Osteoblast (primary cell): ENCODE data around the gene PPP1R18. TPM values are rescaled to one million over a fixed set of nuclear protein-coding genes. Genes with fewer than 3 reads are reported as not detected.

Experiments
- DNase-seq: peaks from one replicate; pipeline ENCODE4 v3.0.0; 2011; ENCODE audit warnings: low spot score, mixed read lengths; ENCODE audit not compliant: insufficient read length; ENCODE audit errors: missing footprints
- H2AFZ ChIP-seq: 2 replicates; pipeline ENCODE4 v1.6.0; 2011; ENCODE audit warnings: mild to moderate bottlenecking, low read length
- H3K27ac ChIP-seq: 2 replicates; pipeline ENCODE4 v1.5.1; 2011; ENCODE audit warnings: mild to moderate bottlenecking, low read depth, low read length, moderate library complexity
- H3K27me3 ChIP-seq: 2 replicates; pipeline ENCODE4 v1.6.0; 2012; ENCODE audit warnings: mild to moderate bottlenecking, control low read depth, inconsistent platforms, low read length, moderate library complexity; ENCODE audit not compliant: insufficient read depth
- H3K36me3 ChIP-seq: 2 replicates; pipeline ENCODE4 v1.5.1; 2011; ENCODE audit warnings: mild to moderate bottlenecking, low read length, control low read depth, moderate library complexity; ENCODE audit not compliant: insufficient read depth
- H3K4me1 ChIP-seq: 2 replicates; pipeline ENCODE4 v1.5.1; 2011; ENCODE audit warnings: mild to moderate bottlenecking, low read length, control low read depth, moderate library complexity; ENCODE audit not compliant: insufficient read depth
- H3K4me2 ChIP-seq: 2 replicates; pipeline ENCODE4 v1.6.0; 2011; ENCODE audit warnings: mild to moderate bottlenecking, low read length; ENCODE audit not compliant: insufficient read depth
- H3K4me3 ChIP-seq: fragments of 200-600 bp; sonication (generic); 3 replicates; pipeline ENCODE4 v1.5.1; 2012; ENCODE audit warnings: mild to moderate bottlenecking, low read length, inconsistent platforms; ENCODE audit not compliant: insufficient read depth
- H3K79me2 ChIP-seq: 2 replicates; pipeline ENCODE4 v1.6.0; 2012; ENCODE audit warnings: mild to moderate bottlenecking, low read length, control low read depth, inconsistent platforms; ENCODE audit not compliant: insufficient read depth
- H3K9me3 ChIP-seq: 2 replicates; pipeline ENCODE4 v1.5.1; 2011; ENCODE audit warnings: low read depth, low read length, control low read depth
- H4K20me1 ChIP-seq: 2 replicates; pipeline ENCODE4 v1.6.0; 2012; ENCODE audit warnings: mild to moderate bottlenecking, low read length, control low read depth; ENCODE audit not compliant: insufficient read depth
- total RNA-seq: library from RNA; depleted of rRNA; stranded (reverse); fragments of >200 nt; gene quantifications from 2 replicates; pipeline ENCODE4 v1.2.3, GENCODE V29; 2012
- TF ChIP-seq, protein P1 (sequence below): IDR thresholded peaks from 2 replicates; pipeline ENCODE4 v1.5.1; 2011; ENCODE audit warnings: mild to moderate bottlenecking, low read depth, low read length, moderate library complexity; ENCODE audit errors: extremely low read depth

The PPP1R18 gene
- total RNA-seq, 1 donor, result 62.6 TPM

DNA sequence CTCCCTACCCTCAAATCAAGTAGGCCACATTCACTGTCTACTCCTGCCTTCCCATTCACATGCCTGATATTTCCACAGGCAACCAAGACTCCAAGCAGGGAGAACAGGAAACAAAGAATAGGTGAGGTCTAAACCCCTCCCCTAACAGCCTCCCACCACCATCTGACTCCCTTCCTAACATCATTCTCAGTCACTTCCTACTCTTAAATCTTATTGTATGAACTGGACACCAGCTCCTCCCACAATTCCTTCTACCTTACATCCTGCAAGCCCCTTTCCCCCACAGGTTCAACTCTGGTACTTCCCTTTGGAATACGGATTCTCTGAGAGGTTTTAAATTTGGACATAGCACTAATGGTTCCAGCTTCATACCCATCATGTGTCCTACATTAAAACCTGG, 40.5 kb downstream of the PPP1R18 start:
- H4K20me1 ChIP-seq, result peaks cover 3% of the 10 kb centered on the region
- H3K79me2 ChIP-seq, result peaks cover 33% of the 10 kb centered on the region
- no peak overlapping the region for H3K4me2 ChIP-seq
- no peak overlapping the region for H3K4me3 ChIP-seq
- TF ChIP-seq, protein P1, sequence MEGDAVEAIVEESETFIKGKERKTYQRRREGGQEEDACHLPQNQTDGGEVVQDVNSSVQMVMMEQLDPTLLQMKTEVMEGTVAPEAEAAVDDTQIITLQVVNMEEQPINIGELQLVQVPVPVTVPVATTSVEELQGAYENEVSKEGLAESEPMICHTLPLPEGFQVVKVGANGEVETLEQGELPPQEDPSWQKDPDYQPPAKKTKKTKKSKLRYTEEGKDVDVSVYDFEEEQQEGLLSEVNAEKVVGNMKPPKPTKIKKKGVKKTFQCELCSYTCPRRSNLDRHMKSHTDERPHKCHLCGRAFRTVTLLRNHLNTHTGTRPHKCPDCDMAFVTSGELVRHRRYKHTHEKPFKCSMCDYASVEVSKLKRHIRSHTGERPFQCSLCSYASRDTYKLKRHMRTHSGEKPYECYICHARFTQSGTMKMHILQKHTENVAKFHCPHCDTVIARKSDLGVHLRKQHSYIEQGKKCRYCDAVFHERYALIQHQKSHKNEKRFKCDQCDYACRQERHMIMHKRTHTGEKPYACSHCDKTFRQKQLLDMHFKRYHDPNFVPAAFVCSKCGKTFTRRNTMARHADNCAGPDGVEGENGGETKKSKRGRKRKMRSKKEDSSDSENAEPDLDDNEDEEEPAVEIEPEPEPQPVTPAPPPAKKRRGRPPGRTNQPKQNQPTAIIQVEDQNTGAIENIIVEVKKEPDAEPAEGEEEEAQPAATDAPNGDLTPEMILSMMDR, result no peak
- no peak for DNase-seq
- peaks cover 9% of the 10 kb centered on the region for H3K4me1 ChIP-seq
- no peak overlapping the region for H2AFZ ChIP-seq
- H3K27me3 ChIP-seq, result no peaks in the 10 kb centered on the region
- no peaks in the 10 kb centered on the region for H3K9me3 ChIP-seq
- peaks cover 19% of the 10 kb centered on the region for H3K36me3 ChIP-seq
- no peak overlapping the region for H3K27ac ChIP-seq

DNA sequence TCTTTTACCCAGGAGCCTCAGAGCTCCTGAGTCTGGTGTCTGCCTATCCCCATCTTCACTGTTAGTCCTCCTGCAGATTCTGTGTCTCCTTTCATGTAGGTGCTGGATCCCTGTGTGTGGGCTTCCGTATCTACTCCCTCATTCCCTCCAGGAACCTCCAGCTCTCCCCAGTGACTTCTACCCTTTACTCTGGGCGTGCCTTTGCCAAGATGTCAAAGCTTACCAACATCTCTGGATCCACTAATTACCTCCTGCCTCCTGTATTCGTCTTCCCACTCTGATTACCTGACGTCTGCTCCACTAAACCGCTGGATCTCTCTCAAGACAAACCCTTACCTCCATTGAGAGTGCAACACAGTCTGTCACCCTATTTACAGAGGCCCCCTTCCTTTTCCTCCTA, 41.7 kb downstream of the PPP1R18 start:
- Histone ChIP-seq H3K27ac (no peak overlapping the region), H3K4me2 (no peak overlapping the region), H3K27me3 (no peaks in the 10 kb centered on the region), H3K79me2 (peaks cover 33% of the 10 kb centered on the region), H3K9me3 (no peaks in the 10 kb centered on the region), H2AFZ (no peak overlapping the region), H3K36me3 (peaks cover 28% of the 10 kb centered on the region), H3K4me1 (peaks cover 9% of the 10 kb centered on the region), H3K4me3 (no peak overlapping the region), H4K20me1 (peaks cover 3% of the 10 kb centered on the region)
- TF ChIP-seq, protein P1, result no peak
- no peak for DNase-seq

DNA sequence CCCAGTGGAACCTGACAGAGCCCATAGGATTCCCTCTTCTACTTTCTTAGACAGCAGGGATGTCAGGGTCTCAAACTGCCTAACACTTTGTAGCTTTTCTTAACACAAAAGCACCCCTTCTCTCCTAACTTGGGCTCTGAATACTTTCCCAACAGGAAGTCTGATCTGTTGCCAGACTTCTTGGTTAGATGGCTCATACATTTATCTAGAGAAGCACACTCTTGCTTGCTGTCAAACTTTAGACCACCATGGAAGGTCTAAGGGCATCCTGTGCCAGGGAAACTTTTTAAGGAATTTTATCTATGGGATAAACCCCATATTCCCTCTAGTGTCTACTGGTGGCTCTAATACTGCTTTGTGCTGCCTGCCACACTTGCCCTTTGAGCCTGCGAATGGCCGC, 42.8 kb downstream of the PPP1R18 start:
- Histone ChIP-seq H3K4me1 (peaks cover 9% of the 10 kb centered on the region), H3K36me3 (peaks cover 30% of the 10 kb centered on the region), H3K9me3 (no peaks in the 10 kb centered on the region), H3K4me3 (no peak overlapping the region), H3K27ac (no peak overlapping the region), H2AFZ (no peak overlapping the region), H4K20me1 (peaks cover 3% of the 10 kb centered on the region), H3K27me3 (no peaks in the 10 kb centered on the region), H3K4me2 (no peak overlapping the region), H3K79me2 (peaks cover 25% of the 10 kb centered on the region)
- peak; percentile 85 for DNase-seq
- TF ChIP-seq, protein P1, result no peak

DNA sequence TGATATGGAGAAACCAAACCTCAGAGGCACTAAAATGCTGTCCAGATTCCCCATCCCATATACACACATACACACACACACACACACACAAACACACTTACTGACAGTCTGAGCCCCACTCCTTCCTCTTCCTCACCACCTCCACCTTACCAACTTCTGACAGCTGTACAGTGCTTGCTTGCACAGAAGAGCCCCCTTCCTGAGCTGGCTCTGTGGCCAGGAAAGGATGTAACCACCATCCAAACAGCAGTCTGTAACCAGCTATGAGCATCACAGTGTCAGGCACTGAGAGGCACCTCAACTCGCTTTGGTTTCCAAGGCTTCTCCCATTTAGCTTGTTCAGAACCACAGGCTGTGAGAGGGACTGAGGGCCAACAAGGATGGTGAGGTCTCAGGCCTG, 45.4 kb downstream of the PPP1R18 start:
- no peaks in the 10 kb centered on the region for H3K27me3 ChIP-seq
- H3K27ac ChIP-seq, result no peak overlapping the region
- peaks cover 5% of the 10 kb centered on the region for H3K79me2 ChIP-seq
- H3K4me1 ChIP-seq, result no peaks in the 10 kb centered on the region
- DNase-seq, result no peak
- H4K20me1 ChIP-seq, result no peaks in the 10 kb centered on the region
- peaks cover 39% of the 10 kb centered on the region for H3K36me3 ChIP-seq
- H2AFZ ChIP-seq, result no peak overlapping the region
- no peak overlapping the region for H3K4me3 ChIP-seq
- H3K9me3 ChIP-seq, result no peaks in the 10 kb centered on the region
- TF ChIP-seq, protein P1, result no peak
- no peak overlapping the region for H3K4me2 ChIP-seq
